Activated CD4-positive, alpha-beta T cell treated with anti-CD3 and anti-CD28 coated beads for 48 hours (primary cell): ENCODE data around the gene SETD1B.

Source experiments
- DNase-seq: peaks from one replicate; pipeline ENCODE4 v3.0.0-alpha.2; 2020

Gene SETD1B

DNA sequence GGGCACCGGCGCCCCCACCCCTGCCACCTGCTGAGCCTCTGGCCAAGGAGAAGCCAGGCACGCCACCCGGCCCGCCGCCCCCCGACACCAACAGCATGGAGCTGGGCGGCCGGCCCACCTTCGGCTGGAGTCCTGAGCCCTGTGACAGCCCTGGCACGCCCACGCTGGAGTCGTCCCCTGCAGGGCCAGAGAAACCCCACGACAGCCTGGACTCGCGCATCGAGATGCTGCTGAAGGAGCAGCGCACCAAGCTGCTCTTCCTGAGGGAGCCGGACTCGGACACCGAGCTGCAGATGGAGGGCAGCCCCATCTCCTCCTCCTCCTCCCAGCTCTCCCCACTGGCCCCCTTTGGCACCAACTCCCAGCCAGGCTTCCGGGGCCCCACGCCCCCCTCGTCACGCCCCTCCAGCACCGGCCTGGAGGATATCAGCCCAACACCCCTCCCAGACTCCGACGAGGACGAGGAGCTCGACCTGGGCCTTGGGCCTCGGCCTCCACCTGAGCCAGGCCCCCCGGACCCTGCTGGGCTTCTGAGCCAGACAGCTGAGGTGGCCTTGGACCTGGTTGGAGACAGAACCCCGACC lies 6.5 kb downstream of the SETD1B start:
- DNase-seq = no peak

DNA sequence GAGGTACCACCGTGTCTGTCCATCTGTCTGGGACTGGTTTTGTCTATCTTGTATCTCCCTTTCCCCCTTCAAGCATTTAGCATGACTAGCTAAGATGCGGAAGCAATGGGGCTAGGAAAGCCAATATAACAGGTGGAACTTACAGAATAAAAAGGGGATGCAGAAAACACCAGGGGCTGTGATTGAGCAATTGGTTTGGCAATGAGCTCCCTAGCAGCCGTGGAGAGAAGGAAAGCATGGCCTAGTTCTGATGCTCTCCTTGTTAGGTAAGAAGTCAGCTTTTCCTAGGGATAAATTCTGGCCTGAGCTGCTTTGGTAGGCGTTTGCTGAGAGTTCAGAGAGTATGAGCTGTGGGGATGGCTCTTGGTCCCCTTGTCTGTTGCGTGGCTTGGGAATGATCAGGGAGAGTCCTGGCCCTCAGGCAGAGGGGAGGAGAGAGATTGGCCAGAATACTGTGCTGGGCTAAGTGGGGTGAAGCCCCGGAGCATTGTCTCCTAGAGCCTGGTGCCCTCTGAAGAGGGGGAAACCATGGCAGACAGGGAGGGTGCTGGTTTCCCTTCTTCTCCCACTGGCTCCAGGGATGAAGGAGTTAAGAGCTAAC lies 7.1 kb downstream of the SETD1B start:
- no peak for DNase-seq

DNA sequence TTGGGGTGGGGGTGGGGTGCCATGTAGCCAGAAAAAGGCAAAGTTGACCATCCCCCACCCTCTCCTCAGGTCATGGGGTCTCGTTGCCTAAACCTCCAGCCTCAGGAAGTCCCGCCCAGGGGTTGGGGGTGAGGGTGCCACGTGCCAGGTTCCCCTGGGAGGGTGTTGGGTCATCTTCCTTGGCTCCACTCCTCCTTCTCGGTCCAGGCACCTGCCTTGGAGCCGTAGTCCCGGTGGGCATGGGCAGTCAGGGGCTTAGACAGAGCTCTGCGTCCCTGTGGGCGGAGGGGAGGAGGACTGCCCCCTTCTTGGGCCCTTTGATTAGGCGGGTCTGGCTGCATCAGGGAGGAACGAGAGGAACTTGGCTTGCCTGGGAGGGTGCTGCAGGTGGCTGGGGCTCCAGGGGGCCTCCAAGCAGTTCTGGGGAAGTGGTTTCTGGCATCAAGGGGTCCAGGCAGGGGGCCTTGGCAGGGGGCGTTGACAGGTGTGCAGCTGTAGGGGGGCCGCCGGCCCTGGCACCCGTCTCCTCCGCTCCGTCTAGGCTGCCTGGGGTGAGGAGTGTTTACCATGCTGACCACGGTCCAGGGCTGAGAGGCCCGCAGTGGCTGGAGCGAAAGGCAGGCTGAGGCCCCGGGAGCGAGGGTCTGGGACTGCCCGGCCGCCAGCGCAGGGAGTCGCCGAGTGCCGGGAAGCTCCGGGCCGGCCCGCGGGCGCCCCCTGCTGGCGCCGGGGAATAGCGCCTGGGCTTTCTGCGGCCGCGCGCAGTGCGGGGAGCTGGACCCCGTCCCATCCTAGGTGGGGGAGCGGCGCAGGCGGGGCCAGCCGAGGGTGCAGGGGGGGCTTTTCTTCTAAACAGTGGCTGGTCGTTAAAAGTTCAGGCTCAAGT lies 7.9 kb downstream of the SETD1B start:
- peak; percentile 73 for DNase-seq

DNA sequence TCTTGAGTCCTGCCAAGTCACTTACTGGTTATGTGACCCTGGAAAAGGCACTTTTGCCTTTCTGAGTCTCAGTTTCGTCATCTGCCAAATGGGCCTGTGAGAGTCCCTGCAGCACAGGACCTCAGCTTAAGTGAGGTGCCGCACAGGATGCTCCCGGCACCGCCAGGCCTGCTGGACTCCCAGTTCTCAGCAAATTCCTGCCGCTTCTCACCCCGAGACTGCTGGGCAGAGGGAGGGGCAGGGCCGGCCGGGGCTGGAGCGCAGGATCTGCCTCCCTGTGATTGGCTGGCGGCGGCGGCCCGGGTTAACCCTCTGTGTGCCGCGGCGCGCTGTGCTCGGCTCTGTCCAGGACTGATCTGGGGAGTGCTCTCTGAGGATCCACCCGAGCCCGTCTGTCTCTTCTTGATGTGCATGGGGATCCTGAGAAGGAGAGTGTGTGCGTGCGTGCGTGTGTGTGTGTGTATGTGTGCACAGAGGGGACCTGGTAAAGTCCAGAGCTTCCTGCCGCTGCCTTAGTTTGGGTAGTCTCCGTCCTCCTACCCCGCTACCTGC lies 8.6 kb downstream of the SETD1B start:
- DNase-seq = peak; percentile 67

DNA sequence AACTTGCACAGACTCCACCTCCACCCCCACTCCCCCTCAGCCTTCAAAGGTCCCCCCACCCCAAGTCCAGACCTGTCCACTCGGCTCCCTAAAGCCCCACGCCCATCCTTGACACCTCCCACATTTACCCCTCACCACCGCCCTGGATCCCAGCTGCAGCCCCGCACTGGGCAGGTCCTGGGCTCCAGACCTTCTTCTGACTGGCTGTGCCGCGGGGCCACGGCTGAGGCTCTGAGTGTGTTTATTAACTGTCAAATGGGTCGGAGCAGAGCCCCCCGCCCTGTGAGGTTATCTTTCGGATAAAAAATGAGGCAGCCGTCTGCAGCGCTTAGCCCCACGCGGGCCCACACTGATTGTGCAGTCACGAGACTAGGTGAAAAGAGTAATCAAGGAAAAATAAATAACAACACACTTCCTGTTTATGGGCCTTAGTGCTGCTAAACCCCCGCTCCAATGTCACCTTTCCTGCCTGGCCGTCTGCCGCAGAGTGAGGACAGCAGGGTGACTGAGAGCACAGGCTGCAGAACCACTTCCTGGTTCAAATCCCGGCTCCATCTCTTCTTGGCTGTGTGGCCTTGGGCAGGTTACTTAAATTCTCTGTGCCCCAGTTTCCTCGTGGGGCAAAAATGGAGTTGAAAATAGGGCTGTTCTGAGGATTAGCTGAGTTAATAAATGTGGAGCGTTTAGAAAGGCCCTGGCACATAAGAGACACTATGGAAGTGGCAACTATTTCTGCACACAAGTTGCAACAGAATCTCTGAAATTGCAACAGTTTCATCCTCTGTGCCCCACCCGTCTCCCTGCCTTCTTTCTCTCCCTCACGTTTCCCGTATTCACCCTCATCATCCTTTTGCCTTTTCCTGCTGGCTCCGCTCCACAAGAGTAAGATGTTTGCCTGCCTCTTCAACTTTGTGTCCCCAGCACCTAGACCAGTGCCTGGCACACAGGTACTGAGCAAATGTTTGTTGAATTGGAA lies 9.4 kb downstream of the SETD1B start:
- DNase-seq = no peak

DNA sequence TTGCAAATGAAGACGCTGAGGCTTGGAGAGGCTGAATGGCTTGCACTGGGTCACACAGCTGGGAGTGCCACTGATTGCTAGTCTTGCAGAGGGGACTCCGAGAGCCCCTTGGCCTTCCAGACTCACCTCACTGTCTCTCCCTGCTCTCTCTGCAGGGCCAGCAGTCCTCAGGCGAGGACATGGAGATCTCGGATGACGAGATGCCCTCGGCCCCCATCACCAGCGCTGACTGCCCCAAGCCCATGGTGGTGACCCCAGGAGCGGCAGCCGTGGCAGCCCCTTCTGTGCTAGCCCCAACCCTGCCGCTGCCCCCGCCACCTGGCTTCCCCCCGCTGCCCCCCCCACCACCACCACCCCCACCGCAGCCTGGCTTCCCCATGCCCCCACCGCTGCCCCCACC lies 10.1 kb downstream of the SETD1B start:
- no peak for DNase-seq

DNA sequence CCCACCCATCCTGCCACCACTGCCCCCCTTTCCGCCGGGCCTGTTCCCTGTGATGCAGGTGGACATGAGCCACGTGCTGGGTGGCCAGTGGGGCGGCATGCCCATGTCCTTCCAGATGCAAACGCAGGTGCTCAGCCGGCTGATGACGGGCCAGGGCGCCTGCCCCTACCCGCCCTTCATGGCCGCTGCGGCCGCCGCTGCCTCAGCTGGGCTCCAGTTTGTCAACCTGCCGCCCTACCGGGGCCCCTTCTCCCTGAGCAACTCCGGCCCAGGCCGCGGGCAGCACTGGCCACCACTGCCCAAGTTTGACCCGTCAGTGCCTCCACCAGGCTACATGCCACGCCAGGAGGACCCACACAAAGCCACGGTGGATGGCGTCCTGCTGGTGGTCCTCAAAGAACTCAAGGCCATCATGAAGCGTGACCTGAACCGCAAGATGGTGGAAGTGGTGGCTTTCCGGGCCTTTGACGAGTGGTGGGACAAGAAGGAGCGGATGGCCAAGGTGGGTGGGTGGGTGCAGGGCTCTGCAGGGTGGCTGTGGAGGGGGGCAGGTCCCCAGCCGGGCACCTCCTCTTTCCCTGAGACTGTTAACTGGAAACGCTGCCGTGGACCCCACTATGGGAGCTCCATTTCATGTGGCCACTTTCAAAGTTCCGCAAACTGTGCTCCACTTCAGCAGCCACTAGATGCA lies 10.8 kb downstream of the SETD1B start:
- no peak for DNase-seq

DNA sequence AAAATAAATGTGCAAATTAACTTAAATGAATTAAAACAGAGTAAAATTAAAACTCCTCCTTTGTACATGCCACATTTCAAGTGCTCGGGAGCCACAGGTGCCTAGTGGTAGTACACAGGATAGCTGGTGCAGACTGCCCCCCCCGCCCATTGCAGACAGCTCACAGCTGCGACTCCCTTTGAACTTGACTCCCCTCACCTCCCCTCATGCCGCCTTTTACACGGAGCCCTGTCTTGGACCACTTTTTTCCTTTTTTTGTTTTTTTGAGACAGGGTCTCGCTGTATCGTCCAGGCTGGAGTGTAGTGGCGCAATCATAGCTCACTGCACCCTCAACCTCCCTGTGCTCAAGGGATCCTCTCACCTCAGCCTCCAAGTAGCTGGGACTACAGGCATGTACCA lies 11.5 kb downstream of the SETD1B start:
- DNase-seq = no peak

DNA sequence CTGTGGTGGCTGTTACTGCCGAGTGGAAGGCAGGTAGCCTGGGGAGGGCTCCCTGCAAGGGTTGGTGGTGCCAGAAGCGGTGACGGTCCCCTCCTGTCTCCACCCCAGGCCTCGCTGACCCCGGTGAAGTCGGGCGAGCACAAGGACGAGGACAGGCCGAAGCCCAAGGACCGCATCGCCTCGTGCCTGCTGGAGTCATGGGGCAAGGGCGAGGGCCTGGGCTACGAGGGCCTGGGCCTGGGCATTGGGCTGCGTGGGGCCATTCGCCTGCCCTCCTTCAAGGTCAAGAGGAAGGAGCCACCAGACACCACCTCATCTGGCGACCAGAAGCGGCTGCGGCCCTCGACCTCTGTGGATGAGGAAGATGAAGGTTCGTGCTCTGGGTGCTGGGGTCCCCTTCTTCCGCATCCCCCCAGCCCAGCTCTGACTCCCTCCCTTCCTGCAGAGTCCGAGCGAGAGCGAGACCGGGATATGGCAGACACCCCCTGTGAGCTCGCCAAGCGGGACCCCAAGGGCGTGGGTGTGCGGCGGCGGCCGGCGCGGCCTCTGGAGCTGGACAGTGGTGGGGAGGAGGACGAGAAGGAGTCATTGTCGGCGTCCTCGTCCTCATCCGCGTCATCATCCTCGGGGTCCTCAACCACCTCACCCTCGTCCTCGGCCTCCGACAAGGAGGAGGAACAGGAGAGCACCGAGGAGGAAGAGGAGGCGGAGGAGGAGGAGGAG lies 13.3 kb downstream of the SETD1B start:
- DNase-seq = no peak

DNA sequence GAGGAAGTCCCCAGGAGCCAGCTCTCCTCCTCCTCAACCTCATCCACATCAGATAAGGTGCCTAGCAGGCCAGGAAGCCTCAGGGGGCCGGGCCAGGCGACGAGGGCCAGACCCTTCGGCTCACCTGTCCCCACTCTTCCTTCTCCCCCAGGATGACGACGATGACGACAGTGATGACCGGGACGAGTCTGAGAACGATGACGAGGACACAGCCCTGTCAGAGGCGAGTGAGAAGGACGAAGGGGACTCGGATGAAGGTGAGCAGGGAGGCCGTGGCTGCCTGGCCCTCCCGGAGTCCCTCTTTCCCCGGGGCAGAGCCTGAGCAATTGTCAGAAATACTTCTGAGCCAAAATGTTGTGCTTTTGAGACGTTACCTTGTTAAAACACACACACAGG lies 13.8 kb downstream of the SETD1B start:
- DNase-seq = no peak

DNA sequence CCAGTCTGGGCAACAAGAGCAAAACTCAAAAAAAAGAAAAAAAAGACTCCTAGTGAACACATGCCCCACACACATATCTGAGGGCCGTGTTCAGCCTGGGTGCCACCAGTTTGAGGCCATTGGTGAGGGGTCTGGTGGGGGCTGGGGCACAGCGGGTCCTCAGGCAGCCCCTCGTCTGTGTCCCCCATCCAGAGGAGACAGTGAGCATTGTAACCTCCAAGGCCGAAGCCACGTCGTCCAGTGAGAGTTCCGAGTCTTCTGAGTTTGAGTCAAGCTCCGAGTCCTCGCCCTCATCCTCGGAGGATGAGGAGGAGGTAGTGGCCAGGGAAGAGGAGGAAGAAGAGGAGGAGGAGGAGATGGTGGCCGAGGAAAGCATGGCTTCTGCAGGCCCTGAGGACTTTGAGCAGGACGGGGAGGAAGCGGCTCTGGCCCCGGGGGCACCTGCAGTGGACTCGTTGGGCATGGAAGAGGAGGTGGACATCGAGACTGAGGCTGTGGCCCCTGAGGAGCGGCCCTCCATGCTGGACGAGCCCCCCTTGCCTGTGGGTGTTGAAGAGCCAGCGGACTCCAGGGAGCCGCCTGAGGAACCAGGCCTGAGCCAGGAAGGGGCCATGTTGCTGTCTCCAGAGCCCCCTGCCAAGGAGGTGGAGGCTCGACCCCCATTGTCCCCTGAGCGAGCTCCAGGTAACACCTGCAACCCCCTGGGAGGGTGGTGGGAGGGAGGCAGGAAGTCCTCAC lies 15.6 kb downstream of the SETD1B start:
- DNase-seq = no peak

DNA sequence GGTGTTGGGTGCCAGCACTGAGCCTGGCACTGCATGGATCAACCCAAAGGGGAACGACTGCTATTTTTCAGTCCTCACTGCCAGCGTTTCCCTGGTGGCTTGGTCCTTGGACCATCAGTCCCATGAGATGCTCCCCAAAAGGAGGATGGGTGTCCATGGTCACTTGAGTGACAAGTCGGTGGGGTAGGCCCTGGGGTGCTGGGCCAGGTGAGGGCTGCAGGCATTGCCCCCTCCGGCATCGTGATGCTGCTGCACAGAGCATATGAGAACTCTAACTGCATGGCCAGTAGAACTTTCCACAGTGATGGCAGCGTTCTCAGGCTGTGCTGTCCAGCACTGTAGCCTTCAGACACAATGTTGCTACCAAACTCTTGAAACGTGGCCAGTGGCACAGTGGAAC lies 16.2 kb downstream of the SETD1B start:
- DNase-seq = no peak

DNA sequence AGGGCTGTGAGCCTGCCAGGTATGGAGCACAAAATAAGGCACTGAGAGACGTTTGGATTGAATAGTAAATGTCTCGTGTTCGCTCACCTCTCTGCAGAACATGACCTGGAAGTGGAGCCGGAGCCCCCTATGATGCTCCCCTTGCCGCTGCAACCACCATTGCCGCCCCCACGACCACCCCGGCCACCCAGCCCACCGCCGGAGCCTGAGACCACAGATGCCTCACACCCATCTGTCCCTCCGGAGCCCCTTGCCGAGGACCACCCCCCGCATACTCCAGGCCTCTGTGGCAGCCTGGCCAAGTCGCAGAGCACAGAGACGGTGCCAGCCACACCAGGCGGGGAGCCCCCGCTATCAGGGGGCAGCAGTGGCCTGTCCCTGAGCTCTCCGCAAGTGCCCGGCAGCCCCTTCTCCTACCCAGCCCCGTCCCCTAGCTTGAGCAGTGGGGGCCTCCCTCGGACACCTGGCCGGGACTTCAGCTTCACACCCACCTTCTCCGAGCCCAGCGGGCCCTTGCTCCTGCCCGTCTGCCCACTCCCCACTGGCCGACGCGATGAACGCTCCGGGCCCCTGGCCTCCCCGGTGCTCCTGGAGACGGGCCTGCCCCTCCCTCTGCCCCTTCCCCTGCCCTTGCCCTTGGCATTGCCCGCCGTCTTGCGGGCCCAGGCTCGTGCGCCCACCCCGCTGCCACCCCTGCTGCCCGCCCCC lies 18.7 kb downstream of the SETD1B start:
- DNase-seq = no peak

DNA sequence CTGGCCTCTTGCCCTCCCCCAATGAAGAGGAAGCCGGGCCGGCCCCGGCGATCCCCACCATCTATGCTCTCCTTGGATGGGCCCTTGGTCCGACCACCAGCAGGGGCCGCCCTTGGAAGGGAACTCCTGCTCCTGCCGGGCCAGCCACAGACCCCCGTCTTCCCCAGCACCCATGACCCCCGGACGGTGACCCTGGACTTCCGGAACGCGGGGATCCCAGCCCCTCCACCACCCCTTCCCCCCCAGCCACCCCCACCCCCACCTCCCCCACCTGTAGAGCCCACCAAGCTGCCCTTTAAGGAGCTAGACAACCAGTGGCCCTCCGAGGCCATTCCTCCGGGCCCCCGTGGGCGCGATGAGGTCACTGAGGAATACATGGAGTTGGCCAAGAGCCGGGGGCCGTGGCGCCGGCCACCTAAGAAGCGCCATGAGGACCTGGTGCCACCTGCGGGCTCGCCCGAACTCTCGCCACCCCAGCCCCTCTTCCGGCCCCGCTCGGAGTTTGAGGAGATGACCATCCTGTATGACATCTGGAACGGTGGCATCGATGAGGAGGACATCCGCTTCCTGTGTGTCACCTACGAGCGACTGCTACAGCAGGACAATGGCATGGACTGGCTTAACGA lies 19.4 kb downstream of the SETD1B start:
- DNase-seq = no peak

DNA sequence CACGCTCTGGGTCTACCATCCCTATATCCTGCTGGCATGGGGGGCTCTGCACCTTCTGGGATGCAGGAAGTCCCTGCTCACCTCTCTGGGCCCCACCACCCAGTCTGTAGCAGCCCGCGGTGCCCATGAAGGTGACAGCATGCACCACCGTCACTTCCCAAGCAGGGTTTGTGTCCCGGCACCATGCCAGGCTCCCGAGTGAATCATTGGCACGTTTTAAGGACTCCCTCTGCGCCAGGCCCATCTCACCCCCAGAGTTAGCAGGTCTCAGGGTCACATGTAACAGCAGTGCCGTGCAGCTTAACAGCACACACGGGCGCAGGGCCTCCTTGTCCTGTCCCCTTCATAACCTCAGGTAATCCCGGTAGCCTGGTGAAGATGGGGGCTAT lies 19.9 kb downstream of the SETD1B start:
- no peak for DNase-seq

DNA sequence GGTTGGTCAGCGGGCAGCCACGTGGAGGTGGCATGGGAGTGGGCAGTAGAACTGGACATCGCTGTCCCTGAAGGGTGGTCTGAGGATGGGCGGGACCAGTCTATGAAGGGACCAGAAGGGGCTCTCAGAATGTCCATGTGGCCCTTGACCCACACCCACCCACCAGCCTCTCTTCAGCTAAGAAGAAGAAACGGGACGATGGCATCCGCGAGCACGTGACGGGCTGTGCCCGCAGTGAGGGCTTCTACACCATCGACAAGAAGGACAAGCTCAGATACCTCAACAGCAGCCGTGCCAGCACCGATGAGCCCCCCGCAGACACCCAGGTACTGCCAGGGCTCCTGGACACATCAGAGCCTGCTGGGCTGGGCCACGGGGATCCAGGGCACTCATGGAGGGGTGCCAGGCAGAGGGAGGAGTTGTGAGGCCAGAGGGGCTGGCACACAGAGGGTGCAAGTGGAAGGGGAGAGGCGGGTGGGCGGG lies 21.3 kb downstream of the SETD1B start:
- DNase-seq = no peak

DNA sequence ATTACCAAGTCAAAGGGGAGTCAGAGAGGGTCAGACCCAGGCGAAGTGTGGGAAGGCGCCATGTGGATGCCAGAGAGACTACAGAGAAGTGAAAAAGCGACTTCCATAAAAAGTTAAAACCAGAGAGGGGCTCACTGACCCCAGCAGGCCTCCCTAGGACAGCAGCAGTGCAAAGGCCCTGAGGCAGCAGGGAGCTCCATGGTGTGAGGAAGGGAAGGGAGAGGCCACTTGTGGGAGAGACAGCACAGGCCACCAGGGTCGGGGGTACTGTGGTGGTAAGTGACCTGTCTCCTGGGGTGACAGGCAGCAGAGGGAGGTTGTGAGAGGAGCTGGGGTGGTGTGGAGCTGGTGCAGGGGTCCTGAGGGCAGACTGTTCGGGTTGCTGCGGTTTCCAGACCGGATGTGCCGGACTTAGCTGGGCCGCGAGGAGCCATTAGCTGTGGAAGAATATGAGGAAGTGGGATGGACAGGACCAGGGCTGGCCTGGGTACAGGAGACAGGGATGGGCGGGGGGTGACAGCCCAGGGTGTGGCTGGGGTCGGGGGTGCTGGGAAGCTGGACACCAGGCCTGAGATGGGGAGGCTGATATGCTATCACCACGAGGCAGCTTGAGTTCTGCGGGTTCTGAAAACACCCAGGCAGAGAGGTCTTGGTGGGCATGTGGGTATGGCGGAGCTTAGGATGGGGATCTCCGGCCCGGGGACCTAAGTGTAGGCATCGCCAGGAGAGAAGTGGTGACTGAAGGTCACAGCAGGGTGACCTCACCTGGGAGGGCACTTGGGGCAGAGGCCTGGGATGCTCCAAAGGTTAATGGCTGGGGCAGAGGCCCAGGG lies 22.7 kb downstream of the SETD1B start:
- no peak for DNase-seq

DNA sequence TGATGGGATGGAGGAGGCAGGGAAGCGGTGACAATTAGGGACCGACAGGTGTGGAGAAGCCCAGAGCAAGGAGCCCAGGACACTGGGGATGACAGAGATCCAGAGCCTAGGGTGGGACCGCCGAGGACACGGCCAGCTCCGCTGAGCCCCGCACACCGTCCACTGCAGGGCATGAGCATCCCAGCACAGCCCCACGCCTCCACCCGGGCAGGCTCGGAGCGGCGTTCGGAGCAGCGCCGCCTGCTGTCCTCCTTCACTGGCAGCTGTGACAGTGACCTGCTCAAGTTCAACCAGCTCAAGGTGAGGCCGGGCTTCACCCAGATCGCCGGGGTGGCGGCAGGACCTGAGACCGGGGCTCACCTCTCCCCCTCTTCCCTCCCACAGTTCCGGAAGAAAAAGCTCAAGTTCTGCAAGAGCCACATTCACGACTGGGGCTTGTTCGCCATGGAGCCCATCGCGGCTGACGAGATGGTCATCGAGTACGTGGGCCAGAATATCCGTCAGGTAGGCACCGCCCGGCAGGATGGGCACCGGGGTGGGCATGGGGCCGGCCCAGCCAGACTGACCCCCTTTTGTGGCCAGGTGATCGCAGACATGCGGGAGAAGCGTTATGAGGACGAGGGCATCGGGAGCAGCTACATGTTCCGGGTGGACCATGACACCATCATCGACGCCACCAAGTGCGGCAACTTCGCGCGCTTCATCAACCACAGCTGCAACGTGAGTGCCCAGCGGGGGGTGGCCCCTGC lies 23.7 kb downstream of the SETD1B start:
- DNase-seq = no peak
